GM19463 (cell line): ENCODE data around the gene TRAF2.

Experiments used
- ATAC-seq: cut with Tn5 transposase; IDR thresholded peaks from one replicate; pipeline ENCODE4 v1.9.1; 2021; ENCODE audit warnings: mild to moderate bottlenecking, moderate library complexity; ENCODE audit not compliant: unreplicated experiment

The TRAF2 gene

DNA sequence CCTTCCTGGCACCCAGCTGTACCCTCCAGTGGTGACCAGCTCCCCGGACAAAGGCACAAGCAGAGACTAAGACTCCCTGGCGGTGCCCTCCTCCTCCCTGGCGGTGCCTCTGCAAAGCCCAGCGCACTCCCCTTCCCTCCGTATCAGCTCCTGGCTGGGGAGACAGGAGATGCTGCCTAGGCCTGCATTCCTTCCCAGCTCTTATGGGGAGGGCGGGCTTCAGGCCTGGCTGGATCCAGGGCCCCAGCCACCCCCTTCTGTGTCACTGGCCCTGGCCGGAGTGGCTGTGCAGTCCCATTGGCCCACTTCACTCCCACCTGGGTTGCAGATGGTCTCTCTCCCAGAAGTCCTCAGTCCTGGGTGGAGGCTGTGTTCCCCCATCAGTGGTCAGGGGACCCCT is 72.2 kb downstream of the TRAF2 start:
- no peak for ATAC-seq

GRCh38 chr9:136958898-136959850 is 72.9 kb downstream of the TRAF2 start:
- ATAC-seq, result no peak

GRCh38 chr9:136960212-136960937 is 74.1 kb downstream of the TRAF2 start:
- ATAC-seq, result no peak

- no peak for ATAC-seq
Measured at GRCh38 chr9:136960938-136961275, 74.6 kb downstream of the TRAF2 start.

- no peak for ATAC-seq
Measured at GRCh38 chr9:136961279-136962065, 75.2 kb downstream of the TRAF2 start.

DNA sequence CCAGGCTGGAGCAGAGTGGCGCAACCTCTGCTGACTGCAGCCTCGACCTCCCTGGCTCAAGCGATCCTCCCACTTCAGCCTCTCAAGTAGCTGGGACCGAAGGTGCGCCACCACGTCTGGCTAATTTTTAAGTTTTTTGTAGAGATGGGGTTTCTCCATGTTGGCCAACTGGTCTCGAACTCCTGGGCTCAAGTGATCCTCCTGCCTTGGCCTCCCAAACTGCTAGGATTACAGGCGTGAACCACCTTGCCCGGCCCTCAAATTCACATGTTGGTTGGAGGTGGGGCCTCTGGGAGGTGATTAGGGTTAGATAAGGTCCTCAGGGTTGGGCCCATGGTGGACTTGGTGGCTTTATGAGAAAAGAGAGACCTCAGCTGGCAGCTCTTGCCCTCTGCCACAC is 75.8 kb downstream of the TRAF2 start:
- no peak for ATAC-seq

- no peak for ATAC-seq
Measured at GRCh38 chr9:136962701-136963248, 76.5 kb downstream of the TRAF2 start.

- ATAC-seq, result no peak
Measured at GRCh38 chr9:136963341-136963740, 77.0 kb downstream of the TRAF2 start.

- ATAC-seq, result no peak
Measured at GRCh38 chr9:136963751-136964150, 77.4 kb downstream of the TRAF2 start.

GRCh38 chr9:136964171-136964689 is 77.9 kb downstream of the TRAF2 start:
- no peak for ATAC-seq

DNA sequence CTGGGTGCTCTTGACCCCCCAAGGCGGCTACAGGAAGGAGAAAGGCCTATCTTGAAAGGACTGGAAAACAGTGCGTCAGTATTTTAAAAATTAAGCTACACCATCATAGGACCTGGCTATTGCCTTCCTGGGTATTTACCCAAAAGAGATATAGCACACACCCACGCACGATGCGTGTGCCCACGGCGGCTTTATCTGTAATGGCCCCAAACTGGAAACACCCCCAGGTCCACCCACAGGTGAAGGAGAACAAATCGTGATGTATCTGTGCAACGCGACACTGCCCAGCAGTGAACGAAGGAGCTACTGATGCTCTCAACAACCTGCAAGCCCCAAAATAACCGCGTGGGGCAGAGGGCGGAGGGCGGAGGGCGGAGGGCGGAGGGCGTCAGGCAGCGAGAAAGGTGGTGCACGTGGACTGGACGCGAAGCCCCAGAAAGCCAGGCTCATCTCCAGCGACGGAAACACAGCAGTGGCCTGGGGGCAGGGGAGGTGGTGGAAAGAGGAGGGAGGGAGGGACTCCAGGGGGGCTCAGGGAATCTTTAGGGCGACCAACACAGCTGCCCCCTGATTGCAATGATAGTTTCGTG is 78.6 kb downstream of the TRAF2 start:
- ATAC-seq, result no peak

- ATAC-seq, result no peak
Measured at GRCh38 chr9:136965771-136966484, 79.6 kb downstream of the TRAF2 start.

DNA sequence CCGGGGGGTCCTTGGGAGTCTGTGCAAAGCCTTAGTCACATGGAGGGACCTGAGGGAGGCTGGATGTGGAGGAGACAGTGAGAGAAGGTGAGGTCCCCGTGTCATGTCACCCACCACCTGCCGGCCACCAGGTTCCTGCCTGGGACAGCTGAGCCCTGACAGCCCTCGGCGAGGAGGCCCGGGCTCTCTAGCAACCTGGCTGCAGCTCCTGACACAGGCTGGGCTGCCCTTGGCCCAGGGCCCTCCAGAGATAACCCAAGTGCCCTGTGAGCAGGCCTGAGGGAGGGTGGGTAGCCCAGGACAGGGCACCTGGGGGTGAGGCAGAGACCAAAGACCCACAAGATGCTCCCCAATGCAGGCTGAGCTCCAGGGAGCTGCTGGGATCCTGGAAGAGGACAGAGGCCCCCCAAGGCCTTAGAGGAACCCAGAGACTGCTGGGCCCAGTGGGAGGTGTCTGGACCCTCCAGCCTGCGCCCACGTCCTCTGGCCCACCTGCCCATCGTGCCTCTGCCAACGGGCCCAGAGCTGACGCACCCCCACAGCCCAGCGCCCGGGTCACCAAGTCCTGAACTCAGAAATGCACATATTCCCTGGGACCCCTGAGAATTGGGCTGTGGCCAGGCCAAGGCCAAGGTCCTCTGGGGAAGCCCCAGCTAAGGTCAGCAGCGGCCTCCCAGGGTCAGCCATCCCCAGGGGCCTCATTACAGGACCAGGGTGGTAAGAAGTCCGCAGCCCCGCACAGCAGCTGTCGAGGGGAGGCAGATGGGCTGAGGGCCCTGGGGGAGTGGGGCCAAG is 82.2 kb downstream of the TRAF2 start:
- ATAC-seq, result no peak

GRCh38 chr9:136969150-136969549 is 82.8 kb downstream of the TRAF2 start:
- ATAC-seq, result no peak

DNA sequence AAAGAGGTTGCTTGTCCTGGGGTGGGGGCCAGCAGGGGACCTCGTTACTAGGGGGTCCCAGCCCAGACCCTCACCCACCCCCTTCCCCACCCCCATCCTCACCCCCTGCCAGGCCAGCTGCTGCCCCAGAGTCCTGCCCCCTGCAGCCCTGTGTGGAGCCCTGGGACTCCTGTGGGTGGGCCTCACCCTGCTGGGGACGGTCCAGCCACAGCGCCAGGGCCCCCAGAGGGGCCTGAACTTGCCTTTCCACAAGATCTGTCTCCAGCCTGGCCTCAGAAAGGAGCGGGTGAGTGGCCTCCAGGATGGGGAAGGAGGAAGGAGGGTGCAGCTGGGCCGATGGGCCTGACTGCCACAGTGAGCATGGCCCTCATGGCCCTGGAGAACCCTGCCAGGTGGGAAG is 83.5 kb downstream of the TRAF2 start:
- no peak for ATAC-seq

DNA sequence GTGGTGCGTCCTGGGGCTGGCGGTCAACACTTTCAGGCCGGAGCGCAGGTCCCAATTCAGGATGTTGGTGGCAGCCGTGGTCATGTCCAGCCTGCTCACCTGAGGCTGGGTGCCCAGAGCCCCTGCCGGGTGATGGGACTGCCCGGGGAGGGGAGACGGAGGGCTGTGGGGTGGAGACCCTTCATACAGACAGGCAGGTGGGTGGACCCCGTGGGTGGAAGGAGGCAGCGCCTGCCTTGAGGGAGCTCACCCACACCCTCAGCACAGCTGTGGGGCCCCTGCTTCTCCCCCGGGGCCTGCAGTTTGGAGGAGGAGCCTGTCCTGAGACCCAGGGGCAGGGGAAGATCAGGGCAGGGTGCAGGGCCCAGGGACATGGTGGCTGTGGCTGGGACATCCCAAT is 84.0 kb downstream of the TRAF2 start:
- ATAC-seq, result no peak

GRCh38 chr9:136971746-136972145 is 85.4 kb downstream of the TRAF2 start:
- ATAC-seq, result no peak

DNA sequence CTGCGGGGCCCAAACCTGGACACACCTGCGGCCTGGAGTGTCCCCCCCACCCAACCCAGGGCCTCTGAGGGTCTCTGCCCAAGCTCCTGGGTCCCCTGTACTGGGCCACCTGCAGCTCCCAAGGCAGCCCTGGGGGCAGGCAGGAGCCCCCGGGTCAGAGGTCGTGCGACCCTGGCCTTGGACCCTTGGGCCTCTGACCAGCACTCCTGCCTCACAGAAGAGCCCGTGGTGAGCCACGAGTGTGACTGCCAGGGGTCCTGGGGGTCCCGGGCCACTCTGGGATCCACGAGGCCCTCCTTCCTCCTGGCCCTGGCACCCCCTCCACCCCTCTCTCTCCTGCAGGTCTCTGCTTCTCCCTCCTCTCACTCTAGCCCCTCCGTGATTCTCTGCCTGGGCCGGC is 86.0 kb downstream of the TRAF2 start:
- ATAC-seq, result no peak

- ATAC-seq, result no peak
Measured at GRCh38 chr9:136972743-136973142, 86.4 kb downstream of the TRAF2 start.
